ENCODE data around the gene ELANE.

ELANE gene

GRCh38 chr19:852136-853013, at the start of gene ELANE:
Gene ELANE, plus strand, starts transcription at chr19:852303. Its CDS starts 26 bp downstream, at chr19:852329.
- no peak for DNase-seq
- intact Hi-C loops (cut with DNase I), result no loop called here

GRCh38 chr19:802498-803098, 49.5 kb upstream of the ELANE start:
- DNase-seq, result no peak
- intact Hi-C loops (cut with DNase I), result no loop called here

GRCh38 chr19:803099-803561, 49.0 kb upstream of the ELANE start:
- no peak for DNase-seq
- intact Hi-C loops (cut with DNase I), result no loop called here

GRCh38 chr19:803686-804418, 48.3 kb upstream of the ELANE start:
- intact Hi-C loops (cut with DNase I), result no loop called here
- peak in 1 of 10 donors; percentile 81 for DNase-seq

- peak in 1 of 10 donors; percentile 78 for DNase-seq
- intact Hi-C loops (cut with DNase I), result no loop called here
Observed at GRCh38 chr19:804419-805165, 47.5 kb upstream of the ELANE start.

GRCh38 chr19:805166-805551, 46.9 kb upstream of the ELANE start:
- DNase-seq, result no peak

GRCh38 chr19:805600-806550, 46.2 kb upstream of the ELANE start:
- peak in 1 of 10 donors; percentile 81 for DNase-seq
- intact Hi-C loops (cut with DNase I), result no loop called here

More at GRCh38 chr19:805166-805551, 46.9 kb upstream of the ELANE start:
- intact Hi-C loops (cut with DNase I), result no loop called here

- peak in 1 of 10 donors; percentile 83 for DNase-seq
- intact Hi-C loops (cut with DNase I), result no loop called here
Observed at GRCh38 chr19:806815-807421, 45.2 kb upstream of the ELANE start.

GRCh38 chr19:807627-808422, 44.3 kb upstream of the ELANE start:
- intact Hi-C loops (cut with DNase I), result no loop called here

GRCh38 chr19:808423-808775, 43.7 kb upstream of the ELANE start:
- peak in 1 of 10 donors; percentile 69 for DNase-seq
- intact Hi-C loops (cut with DNase I), result no loop called here

More at GRCh38 chr19:807627-808422, 44.3 kb upstream of the ELANE start:
- DNase-seq, result peak in 2 of 10 donors; percentile 71 to 82

GRCh38 chr19:810077-810855, 41.8 kb upstream of the ELANE start:
- peak in 1 of 10 donors; percentile 80 for DNase-seq

GRCh38 chr19:810883-811489, 41.1 kb upstream of the ELANE start:
- intact Hi-C loops (cut with DNase I), result no loop called here
- DNase-seq, result peak in 1 of 10 donors; percentile 83

More at GRCh38 chr19:810077-810855, 41.8 kb upstream of the ELANE start:
- intact Hi-C loops (cut with DNase I), result no loop called here

GRCh38 chr19:811506-812048, 40.5 kb upstream of the ELANE start:
- DNase-seq, result no peak
- intact Hi-C loops (cut with DNase I), result no loop called here

GRCh38 chr19:812049-812746, 39.9 kb upstream of the ELANE start:
- intact Hi-C loops (cut with DNase I), result no loop called here
- peak in 1 of 10 donors; percentile 81 for DNase-seq

GRCh38 chr19:812747-813218, 39.3 kb upstream of the ELANE start:
- intact Hi-C loops (cut with DNase I), result no loop called here
- peak in 1 of 10 donors; percentile 82 for DNase-seq

Data from posterior cingulate gyrus (tissue), 11 donors.